ENCODE results near the gene PIK3R6. TPM values are rescaled to one million over a fixed set of nuclear protein-coding genes. Genes with fewer than 3 reads are reported as not detected.

Gene PIK3R6
- total and polyA plus RNA-seq, 2 of the 4 experiments (the other 2 are of a cell fraction): not detected

DNA sequence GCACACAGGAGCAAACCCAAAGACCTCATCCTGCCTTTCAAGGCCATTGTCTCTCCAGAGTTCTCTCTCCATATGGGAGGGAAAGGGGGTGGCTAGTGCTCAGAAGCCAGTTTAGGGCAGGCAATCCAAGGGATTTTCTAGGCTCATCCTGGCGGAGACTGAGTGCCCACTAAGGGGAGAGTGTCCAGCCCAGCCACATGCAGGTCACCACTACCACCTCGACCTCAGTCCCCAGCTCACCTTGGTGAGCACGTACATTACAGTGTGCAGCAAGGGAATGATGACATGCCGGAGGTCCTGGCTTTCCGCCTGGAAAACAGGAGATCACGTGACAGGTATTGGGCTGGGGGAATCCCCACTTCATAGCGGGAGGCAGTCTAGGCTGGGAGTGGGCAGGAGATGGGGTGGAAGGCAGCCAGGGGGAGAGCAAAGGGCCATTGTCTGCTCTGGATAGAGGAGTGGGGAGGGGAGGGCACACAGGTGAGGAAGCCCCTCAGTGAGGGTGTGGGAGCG is 29.9 kb downstream of the PIK3R6 start:
- Histone ChIP-seq H3K36me3 (ENCODE audit: control insufficient read depth, insufficient read depth, low read length) (no peaks in the 10 kb centered on the region), H2AK9ac (replicated peaks; ENCODE audit: low read depth, low read length, poor library complexity) (no peak overlapping the region), H3K56ac (ENCODE audit: extremely low read depth, insufficient read depth, low read length) (no peak overlapping the region), H3K9me1 (ENCODE audit: insufficient read depth, low read length) (no peaks in the 10 kb centered on the region), H3K27ac (ENCODE audit: insufficient read depth, low read length) (no peak overlapping the region), H4K20me1 (ENCODE audit: insufficient read depth, low read length) (no peaks in the 10 kb centered on the region), H3K14ac (replicated peaks; ENCODE audit: low read depth, low read length) (no peak overlapping the region), H3K4ac (ENCODE audit: low read depth, low read length) (no peak overlapping the region), H3K23ac (ENCODE audit: low read depth, low read length) (no peak overlapping the region), H3K79me1 (ENCODE audit: low read depth in 1 of 2, low read length in 2 of 2) (no peaks in the 10 kb centered on the region), H4K8ac (ENCODE audit: low read depth in 2 of 2, low read length in 2 of 2) (no peak overlapping the region), H3K9me3 (ENCODE audit: control insufficient read depth, insufficient read depth, low read length) (no peaks in the 10 kb centered on the region), H3K27me3 (ENCODE audit: control insufficient read depth, insufficient read depth, low read length) (no peaks in the 10 kb centered on the region), H4K5ac (ENCODE audit: low read depth, low read length) (no peak overlapping the region), H3K4me2 (ENCODE audit: low read depth, low read length) (no peak overlapping the region), H3K18ac (ENCODE audit: low read depth, low read length) (no peak overlapping the region), H2BK15ac (ENCODE audit: low read depth, low read length) (no peak overlapping the region), H2AK5ac (ENCODE audit: low read depth, low read length) (no peak overlapping the region), H3K4me3 (ENCODE audit: insufficient read depth, low read depth, low read length) (no peak overlapping the region), H2AFZ (replicated peaks; ENCODE audit: low read length, poor library complexity) (peak overlapping the region; percentile 32), H4K91ac (ENCODE audit: insufficient read depth, low read depth, low read length) (no peak overlapping the region), H2BK120ac (ENCODE audit: low read depth, low read length) (no peak overlapping the region), H2BK20ac (ENCODE audit: low read depth, low read length) (no peak overlapping the region), H3K9ac (ENCODE audit: low read depth, low read length) (no peak overlapping the region), H2BK5ac (ENCODE audit: low read depth, low read length, poor library complexity, severe bottlenecking) (no peak overlapping the region), H3K4me1 (ENCODE audit: control insufficient read depth, insufficient read depth, low read length) (no peaks in the 10 kb centered on the region)
- BruUV-seq (replicated peaks): no TSS peak
- ChIA-PET CTCF (no interaction called here), POLR2A (ENCODE audit: unreplicated experiment) (no interaction called here)
- WGBS, 2 experiments (ENCODE audit: extremely low coverage in 2 of 2, insufficient read length in 1 of 2): no CpG with 5 or more reads among the region's 8 CpGs
- no peak for DNase-seq
- intact Hi-C loops (cut with micrococcal nuclease) (no loop called here), dilution Hi-C loops (cut with HindIII; ENCODE audit: low sequenced_read_pairs, unreplicated experiment) (no loop called here), in situ Hi-C loops (cut with MboI; ENCODE audit: low sequenced_read_pairs) (no loop called here)
- TF ChIP-seq, protein P1, sequence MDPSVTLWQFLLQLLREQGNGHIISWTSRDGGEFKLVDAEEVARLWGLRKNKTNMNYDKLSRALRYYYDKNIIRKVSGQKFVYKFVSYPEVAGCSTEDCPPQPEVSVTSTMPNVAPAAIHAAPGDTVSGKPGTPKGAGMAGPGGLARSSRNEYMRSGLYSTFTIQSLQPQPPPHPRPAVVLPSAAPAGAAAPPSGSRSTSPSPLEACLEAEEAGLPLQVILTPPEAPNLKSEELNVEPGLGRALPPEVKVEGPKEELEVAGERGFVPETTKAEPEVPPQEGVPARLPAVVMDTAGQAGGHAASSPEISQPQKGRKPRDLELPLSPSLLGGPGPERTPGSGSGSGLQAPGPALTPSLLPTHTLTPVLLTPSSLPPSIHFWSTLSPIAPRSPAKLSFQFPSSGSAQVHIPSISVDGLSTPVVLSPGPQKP (IDR thresholded peaks at IDR 0.05; ENCODE audit: borderline replicate concordance, low read depth, low read length): no peak
- no peak for TF ChIP-seq MAFK (IDR thresholded peaks at IDR 0.05; ENCODE audit: low read depth, low read length)
- no peak for TF ChIP-seq MXI1 (IDR thresholded peaks at IDR 0.05; ENCODE audit: borderline replicate concordance, low read depth, low read length)
- no peak for TF ChIP-seq BHLHE40 (IDR thresholded peaks at IDR 0.05; ENCODE audit: low read depth, low read length)
- TF ChIP-seq SMC3 (IDR thresholded peaks at IDR 0.05; ENCODE audit: low read depth, low read length): no peak
- TF ChIP-seq, protein P2, sequence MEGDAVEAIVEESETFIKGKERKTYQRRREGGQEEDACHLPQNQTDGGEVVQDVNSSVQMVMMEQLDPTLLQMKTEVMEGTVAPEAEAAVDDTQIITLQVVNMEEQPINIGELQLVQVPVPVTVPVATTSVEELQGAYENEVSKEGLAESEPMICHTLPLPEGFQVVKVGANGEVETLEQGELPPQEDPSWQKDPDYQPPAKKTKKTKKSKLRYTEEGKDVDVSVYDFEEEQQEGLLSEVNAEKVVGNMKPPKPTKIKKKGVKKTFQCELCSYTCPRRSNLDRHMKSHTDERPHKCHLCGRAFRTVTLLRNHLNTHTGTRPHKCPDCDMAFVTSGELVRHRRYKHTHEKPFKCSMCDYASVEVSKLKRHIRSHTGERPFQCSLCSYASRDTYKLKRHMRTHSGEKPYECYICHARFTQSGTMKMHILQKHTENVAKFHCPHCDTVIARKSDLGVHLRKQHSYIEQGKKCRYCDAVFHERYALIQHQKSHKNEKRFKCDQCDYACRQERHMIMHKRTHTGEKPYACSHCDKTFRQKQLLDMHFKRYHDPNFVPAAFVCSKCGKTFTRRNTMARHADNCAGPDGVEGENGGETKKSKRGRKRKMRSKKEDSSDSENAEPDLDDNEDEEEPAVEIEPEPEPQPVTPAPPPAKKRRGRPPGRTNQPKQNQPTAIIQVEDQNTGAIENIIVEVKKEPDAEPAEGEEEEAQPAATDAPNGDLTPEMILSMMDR (conservative IDR thresholded peaks at IDR 0.05; ENCODE audit: low read depth, low read length): no peak
- no peak for TF ChIP-seq NFE2L2 (IDR thresholded peaks at IDR 0.05; ENCODE audit: low read depth, low read length)
- no peak for TF ChIP-seq POLR2A (IDR thresholded peaks at IDR 0.05; ENCODE audit: low read depth, low read length)
- TF ChIP-seq CHD1 (IDR thresholded peaks at IDR 0.05; ENCODE audit: low read depth, low read length): no peak
- TF ChIP-seq RCOR1 (IDR thresholded peaks at IDR 0.05; ENCODE audit: insufficient replicate concordance, low read length): no peak
- no peak for TF ChIP-seq MAZ (IDR thresholded peaks at IDR 0.05; ENCODE audit: borderline replicate concordance, low read depth, low read length)
- TF ChIP-seq, protein P3, sequence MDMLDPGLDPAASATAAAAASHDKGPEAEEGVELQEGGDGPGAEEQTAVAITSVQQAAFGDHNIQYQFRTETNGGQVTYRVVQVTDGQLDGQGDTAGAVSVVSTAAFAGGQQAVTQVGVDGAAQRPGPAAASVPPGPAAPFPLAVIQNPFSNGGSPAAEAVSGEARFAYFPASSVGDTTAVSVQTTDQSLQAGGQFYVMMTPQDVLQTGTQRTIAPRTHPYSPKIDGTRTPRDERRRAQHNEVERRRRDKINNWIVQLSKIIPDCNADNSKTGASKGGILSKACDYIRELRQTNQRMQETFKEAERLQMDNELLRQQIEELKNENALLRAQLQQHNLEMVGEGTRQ (IDR thresholded peaks at IDR 0.05; ENCODE audit: low read depth, low read length): no peak
- no peak for TF ChIP-seq RFX5 (IDR thresholded peaks at IDR 0.05; ENCODE audit: low read depth, low read length)
- no peak for TF ChIP-seq FOS (IDR thresholded peaks at IDR 0.05; ENCODE audit: low read depth, low read length)
- TF ChIP-seq CEBPB (IDR thresholded peaks at IDR 0.05; ENCODE audit: low read depth, low read length): no peak
- TF ChIP-seq RAD21 (IDR thresholded peaks at IDR 0.05; ENCODE audit: low read length): no peak
- ATAC-seq (ENCODE audit: low read depth): no peak
